Activated CD8-positive, alpha-beta T cell treated with anti-CD3 and anti-CD28 coated beads, Interleukin-2, amount 10 ng/mL, durations not matched to agents 7 days and 5 days (primary cell): Measurements from ENCODE around the gene GLYATL2. TPM values are rescaled to one million over a fixed set of nuclear protein-coding genes. Genes with fewer than 3 reads are reported as not detected.

Experiments
- ATAC-seq: fragments of 150-1000 bp; cut with Tn5 transposase; one replicate; pipeline ENCODE4 v1.10.0; 2021; ENCODE audit warnings: moderate library complexity
- CTCF ChIA-PET: fragments of 350-600 bp; sonication (Branson Sonifier 250); formaldehyde crosslinking; loops from one replicate; lab custom pipeline; 2021; ENCODE audit warnings: antibody characterized with exemption; lab: Charles Lee
- POLR2A ChIA-PET: fragments of 350-600 bp; sonication (Branson Sonifier 250); formaldehyde crosslinking; loops from one replicate; lab custom pipeline; 2021; ENCODE audit warnings: antibody characterized with exemption; lab: Charles Lee
- DNase-seq: peaks from one replicate; pipeline ENCODE4 v3.0.0-alpha.2; 2020
- H3K27ac Mint-ChIP-seq: one replicate; pipeline ENCODE4 v1.8.0; 2021; ENCODE audit warnings: mild to moderate bottlenecking, mixed read lengths
- H3K27me3 Mint-ChIP-seq: one replicate; pipeline ENCODE4 v1.8.0; 2021; ENCODE audit warnings: low read depth, mixed read lengths
- H3K36me3 Mint-ChIP-seq: one replicate; pipeline ENCODE4 v1.8.0; 2021; ENCODE audit warnings: low read depth, mixed read lengths
- H3K4me1 Mint-ChIP-seq: one replicate; pipeline ENCODE4 v1.8.0; 2021; ENCODE audit warnings: low read depth, mixed read lengths
- H3K4me3 Mint-ChIP-seq: one replicate; pipeline ENCODE4 v1.8.0; 2021; ENCODE audit warnings: mild to moderate bottlenecking, mixed read lengths
- H3K9me3 Mint-ChIP-seq: one replicate; pipeline ENCODE4 v1.8.0; 2022; ENCODE audit warnings: mixed read lengths; ENCODE audit not compliant: insufficient read depth
- total RNA-seq, 2 experiments: library from RNA; stranded (reverse); gene quantifications; one replicate each; pipeline ENCODE4 v1.2.3, GENCODE V29; 2021

GLYATL2 gene, protein sequence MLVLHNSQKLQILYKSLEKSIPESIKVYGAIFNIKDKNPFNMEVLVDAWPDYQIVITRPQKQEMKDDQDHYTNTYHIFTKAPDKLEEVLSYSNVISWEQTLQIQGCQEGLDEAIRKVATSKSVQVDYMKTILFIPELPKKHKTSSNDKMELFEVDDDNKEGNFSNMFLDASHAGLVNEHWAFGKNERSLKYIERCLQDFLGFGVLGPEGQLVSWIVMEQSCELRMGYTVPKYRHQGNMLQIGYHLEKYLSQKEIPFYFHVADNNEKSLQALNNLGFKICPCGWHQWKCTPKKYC
- not detected for total RNA-seq

DNA sequence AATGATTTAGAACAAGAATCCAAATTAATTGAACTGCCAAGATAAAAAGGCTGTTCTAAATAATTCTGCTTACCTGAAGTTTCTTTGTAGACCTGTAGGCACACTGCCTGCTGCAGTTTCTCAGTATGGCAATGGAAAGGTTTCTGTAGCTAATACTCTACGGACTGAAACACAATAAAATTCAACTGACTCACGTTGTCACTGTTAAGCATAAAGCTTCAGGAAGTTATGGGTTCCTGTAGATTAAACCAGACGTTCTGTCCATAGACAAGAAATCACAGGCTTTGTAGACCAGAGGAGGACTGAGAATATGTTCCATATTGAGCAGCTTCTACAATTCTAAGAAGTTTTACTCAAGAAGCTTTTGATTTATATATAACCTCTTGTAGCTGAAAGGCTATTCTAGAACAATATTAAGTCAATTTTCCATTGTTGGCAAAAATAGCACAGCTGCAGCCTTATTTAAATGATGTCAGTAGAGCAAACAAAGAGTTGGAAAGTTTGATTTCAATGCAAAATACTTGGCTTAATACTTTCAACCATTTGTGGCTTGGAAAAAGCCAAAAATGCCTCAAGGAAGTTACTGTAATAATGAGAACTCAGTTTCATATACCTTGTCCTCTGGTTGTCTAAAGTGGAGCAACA, at the start of gene GLYATL2:
TSS of gene GLYATL2 (minus strand) at position 344 of the 645 bp plus-strand sequence. CDS start 5,092 bp downstream, outside the sequence.
- ChIA-PET POLR2A (no interaction called here), CTCF (no interaction called here)
- Mint-ChIP-seq H3K4me1 (no peaks in the 10 kb centered on the region), H3K36me3 (no peaks in the 10 kb centered on the region), H3K27me3 (peaks cover 9% of the 10 kb centered on the region), H3K9me3 (no peaks in the 10 kb centered on the region), H3K4me3 (no peak within 1 kb of the TSS), H3K27ac (no peak within 1 kb of the TSS)
- ATAC-seq = no peak
- DNase-seq = no peak

DNA sequence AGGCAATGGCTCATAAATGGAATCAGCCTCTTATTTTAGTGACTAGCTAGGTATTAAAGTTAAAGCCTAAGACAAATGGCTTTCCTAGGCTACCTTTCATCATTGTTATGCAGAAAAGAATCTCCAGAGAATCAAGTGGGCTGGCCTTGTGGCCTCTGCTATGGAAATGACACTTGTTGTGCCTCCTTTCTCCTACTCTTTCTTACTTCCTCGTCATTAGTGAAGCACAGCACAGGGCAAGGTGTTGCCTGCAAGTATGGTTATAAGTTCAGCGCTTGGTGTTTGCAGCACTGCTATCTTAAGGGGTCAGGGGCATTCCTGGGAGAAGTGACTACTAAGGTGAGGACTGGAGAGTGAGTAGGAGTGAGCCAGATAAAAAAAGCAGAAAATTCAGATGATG, 49.4 kb upstream of the GLYATL2 start:
- no peaks in the 10 kb centered on the region for H3K36me3 Mint-ChIP-seq
- no peaks in the 10 kb centered on the region for H3K9me3 Mint-ChIP-seq
- H3K4me3 Mint-ChIP-seq = no peak overlapping the region
- H3K4me1 Mint-ChIP-seq = no peaks in the 10 kb centered on the region
- no peak overlapping the region for H3K27ac Mint-ChIP-seq
- DNase-seq (no peak), ATAC-seq (no peak)
- peaks cover 3% of the 10 kb centered on the region for H3K27me3 Mint-ChIP-seq
- CTCF ChIA-PET = no interaction called here
- POLR2A ChIA-PET = no interaction called here

DNA sequence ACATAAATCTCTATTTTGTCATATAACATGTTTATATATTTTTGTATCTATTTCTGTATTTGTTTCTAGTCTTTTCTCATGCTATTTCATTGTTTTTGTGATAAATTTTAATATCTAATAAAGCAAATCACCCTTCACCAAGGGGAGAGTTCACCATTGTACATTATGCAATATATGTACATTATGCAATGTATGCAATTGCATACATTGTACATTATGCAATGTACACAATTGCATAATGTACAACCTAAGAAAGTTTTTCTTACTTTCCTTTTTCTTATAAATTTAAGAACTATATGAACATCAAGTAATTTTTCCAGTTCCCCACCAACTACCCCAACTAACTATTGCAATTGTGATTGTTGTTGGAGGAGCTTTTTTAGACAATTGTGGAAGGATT, 44.1 kb upstream of the GLYATL2 start:
- ChIA-PET CTCF (no interaction called here), POLR2A (no interaction called here)
- no peaks in the 10 kb centered on the region for H3K9me3 Mint-ChIP-seq
- no peak overlapping the region for H3K27ac Mint-ChIP-seq
- H3K36me3 Mint-ChIP-seq = no peaks in the 10 kb centered on the region
- DNase-seq = no peak
- H3K4me1 Mint-ChIP-seq = no peaks in the 10 kb centered on the region
- no peak overlapping the region for H3K4me3 Mint-ChIP-seq
- ATAC-seq = no peak
- peaks cover 6% of the 10 kb centered on the region for H3K27me3 Mint-ChIP-seq

DNA sequence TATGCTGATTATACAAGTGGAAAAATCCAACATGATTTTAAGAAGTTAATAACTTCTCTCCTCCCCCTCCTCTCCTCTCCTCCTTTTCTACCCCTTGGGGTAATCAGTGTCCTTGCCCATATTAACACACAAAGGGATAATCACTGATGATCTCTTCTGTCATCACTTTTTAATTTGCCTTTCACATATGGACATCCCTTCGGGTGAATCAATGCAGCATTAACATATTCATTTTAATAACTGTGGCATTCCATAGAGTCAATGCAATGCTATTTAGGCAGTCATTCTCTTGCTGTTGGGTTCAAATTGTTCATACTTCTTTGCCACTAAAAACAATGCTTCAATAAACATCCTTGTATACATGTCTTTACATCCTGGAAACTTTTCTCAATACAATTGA, 42.9 kb upstream of the GLYATL2 start:
- no peak for DNase-seq
- Mint-ChIP-seq H3K4me1 (no peaks in the 10 kb centered on the region), H3K27ac (no peak overlapping the region), H3K4me3 (no peak overlapping the region), H3K36me3 (no peaks in the 10 kb centered on the region), H3K9me3 (no peaks in the 10 kb centered on the region), H3K27me3 (peaks cover 8% of the 10 kb centered on the region)
- ChIA-PET POLR2A (no interaction called here), CTCF (no interaction called here)
- ATAC-seq = no peak

DNA sequence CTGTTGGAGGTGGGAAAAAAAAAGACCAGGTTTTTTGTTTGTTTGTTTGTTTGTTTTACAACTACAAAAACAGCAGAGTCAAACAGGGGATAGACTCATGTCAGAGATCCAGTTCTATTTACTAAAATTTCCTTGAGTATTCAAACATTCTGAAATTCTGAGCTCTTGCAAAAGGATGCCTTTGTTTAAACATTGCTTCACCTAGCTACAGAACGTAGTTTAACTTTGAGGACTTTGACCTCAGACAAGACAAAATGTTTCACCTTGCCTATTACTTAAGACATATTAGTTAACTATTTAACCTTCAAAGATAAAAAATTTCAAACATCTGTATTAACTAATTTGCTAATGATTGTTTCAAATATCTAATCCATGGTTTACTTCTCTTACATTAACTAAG, 36.1 kb upstream of the GLYATL2 start:
- H3K4me3 Mint-ChIP-seq = no peak overlapping the region
- H3K27ac Mint-ChIP-seq = no peak overlapping the region
- DNase-seq (no peak), ATAC-seq (no peak)
- no peaks in the 10 kb centered on the region for H3K9me3 Mint-ChIP-seq
- no peaks in the 10 kb centered on the region for H3K36me3 Mint-ChIP-seq
- ChIA-PET POLR2A (no interaction called here), CTCF (no interaction called here)
- H3K27me3 Mint-ChIP-seq = peaks cover 2% of the 10 kb centered on the region
- no peaks in the 10 kb centered on the region for H3K4me1 Mint-ChIP-seq

DNA sequence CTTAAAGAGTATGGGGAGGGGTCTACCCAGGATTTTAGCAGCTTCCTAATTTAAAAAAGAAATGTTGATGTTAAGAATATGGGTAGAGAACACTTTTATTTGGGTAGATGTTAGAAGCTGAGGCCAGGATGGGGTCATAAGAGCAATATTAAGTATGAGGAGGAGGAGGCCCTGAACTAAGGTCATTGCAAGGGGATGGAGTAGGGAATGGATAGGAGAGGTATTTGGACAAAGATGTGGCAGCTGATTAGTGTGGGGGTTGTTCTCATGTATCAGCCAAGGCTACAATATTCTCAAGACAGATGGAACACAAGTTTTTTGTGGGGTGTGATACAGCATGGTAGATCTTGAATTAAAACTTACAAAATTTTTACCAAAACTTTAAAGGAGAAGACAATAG, 35.7 kb upstream of the GLYATL2 start:
- no peak overlapping the region for H3K27ac Mint-ChIP-seq
- no peak for DNase-seq
- no peak overlapping the region for H3K4me3 Mint-ChIP-seq
- no peak for ATAC-seq
- H3K9me3 Mint-ChIP-seq = no peaks in the 10 kb centered on the region
- CTCF ChIA-PET = no interaction called here
- H3K4me1 Mint-ChIP-seq = no peaks in the 10 kb centered on the region
- H3K36me3 Mint-ChIP-seq = no peaks in the 10 kb centered on the region
- POLR2A ChIA-PET = no interaction called here
- peaks cover 2% of the 10 kb centered on the region for H3K27me3 Mint-ChIP-seq

DNA sequence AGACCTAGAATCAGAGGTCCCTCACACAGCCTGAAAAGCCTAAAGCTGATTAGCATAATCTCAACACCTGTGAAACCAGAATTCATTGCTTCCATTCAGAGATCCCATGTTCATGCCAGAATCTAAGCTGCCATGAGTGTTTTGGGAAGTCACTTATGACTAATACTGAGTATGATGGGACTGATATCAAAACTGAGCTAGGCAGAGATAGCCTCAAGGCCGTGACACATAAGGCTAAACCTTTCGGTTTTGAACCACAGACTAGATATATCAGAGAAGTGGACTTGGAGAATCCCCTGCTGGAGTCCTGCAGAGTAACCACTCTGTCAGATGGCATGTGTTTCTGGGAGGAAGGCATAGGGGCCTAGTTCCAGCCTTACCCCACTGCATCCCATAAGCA, 23.1 kb upstream of the GLYATL2 start:
- Mint-ChIP-seq H3K9me3 (no peaks in the 10 kb centered on the region), H3K4me3 (no peak overlapping the region), H3K27me3 (no peaks in the 10 kb centered on the region), H3K4me1 (no peaks in the 10 kb centered on the region), H3K27ac (no peak overlapping the region), H3K36me3 (no peaks in the 10 kb centered on the region)
- DNase-seq (no peak), ATAC-seq (no peak)
- ChIA-PET POLR2A (no interaction called here), CTCF (no interaction called here)

DNA sequence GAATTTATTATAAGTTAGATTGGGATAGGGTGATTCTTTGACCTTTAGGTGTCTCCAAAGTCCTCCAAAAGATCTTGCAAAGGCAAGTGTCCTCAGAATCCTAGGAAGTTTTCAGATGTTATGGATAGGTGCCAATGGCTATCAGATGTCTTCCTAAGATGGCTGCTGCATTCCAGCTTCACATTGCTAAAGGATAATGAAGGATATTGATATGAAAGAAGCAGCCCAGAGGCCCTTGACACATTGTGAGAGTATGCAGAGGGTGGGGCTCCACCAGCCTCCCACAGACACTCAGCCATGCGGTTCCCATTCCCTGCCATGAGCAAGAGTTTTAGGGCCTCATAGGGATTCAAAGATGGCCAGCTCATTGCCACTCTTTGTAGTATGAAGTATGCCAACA, 22.3 kb upstream of the GLYATL2 start:
- H3K27ac Mint-ChIP-seq = no peak overlapping the region
- H3K9me3 Mint-ChIP-seq = peaks cover 6% of the 10 kb centered on the region
- POLR2A ChIA-PET = no interaction called here
- no peak for ATAC-seq
- no peak overlapping the region for H3K4me3 Mint-ChIP-seq
- no peak for DNase-seq
- no peaks in the 10 kb centered on the region for H3K36me3 Mint-ChIP-seq
- CTCF ChIA-PET = no interaction called here
- no peaks in the 10 kb centered on the region for H3K27me3 Mint-ChIP-seq
- no peaks in the 10 kb centered on the region for H3K4me1 Mint-ChIP-seq

DNA sequence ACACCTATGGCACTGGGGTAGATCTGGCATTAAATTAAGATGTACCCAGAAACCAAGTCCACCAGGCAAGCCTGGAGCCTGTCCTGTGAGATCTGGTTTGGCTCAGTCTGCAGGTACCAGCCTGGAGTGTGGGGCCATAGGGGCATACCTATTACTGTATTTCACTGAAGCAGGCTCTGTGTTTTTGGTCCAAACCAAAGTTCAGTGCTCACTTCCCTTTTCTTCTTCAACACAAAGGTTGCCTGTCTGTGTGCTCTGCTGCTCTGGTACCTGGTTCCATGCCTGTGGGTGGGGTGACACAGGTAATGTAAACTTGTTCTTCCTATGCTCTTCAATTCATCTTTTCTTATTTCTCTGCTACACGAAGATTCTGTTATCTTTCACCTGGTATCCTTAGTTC, 19.8 kb upstream of the GLYATL2 start:
- Mint-ChIP-seq H3K4me1 (no peaks in the 10 kb centered on the region), H3K36me3 (no peaks in the 10 kb centered on the region), H3K4me3 (no peak overlapping the region), H3K27ac (no peak overlapping the region), H3K27me3 (peaks cover 4% of the 10 kb centered on the region), H3K9me3 (peaks cover 6% of the 10 kb centered on the region)
- POLR2A ChIA-PET = no interaction called here
- DNase-seq = no peak
- no peak for ATAC-seq
- CTCF ChIA-PET = no interaction called here

DNA sequence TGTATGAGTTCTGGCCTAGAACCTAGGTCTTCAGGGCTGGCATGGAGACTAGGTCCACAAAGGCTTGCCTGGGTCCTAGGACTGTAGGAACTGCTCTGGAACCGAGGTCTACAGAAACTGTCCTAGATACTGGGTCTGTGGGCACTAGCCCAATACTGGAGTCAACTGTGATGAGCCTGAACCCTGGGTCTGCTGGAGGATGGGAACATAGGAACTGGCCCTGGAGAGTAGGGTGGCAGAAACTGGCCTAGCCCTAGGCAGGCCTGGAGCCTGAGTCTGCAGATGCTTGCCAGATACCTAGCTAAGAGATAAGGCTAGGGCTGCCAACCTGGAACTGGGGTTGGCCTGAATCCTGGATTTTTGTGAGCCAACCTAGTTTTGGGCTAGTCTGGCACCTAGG, 19.2 kb upstream of the GLYATL2 start:
- no peaks in the 10 kb centered on the region for H3K36me3 Mint-ChIP-seq
- CTCF ChIA-PET = no interaction called here
- DNase-seq (no peak), ATAC-seq (no peak)
- POLR2A ChIA-PET = no interaction called here
- H3K27ac Mint-ChIP-seq = no peak overlapping the region
- no peak overlapping the region for H3K4me3 Mint-ChIP-seq
- no peaks in the 10 kb centered on the region for H3K4me1 Mint-ChIP-seq
- peaks cover 6% of the 10 kb centered on the region for H3K9me3 Mint-ChIP-seq
- peaks cover 6% of the 10 kb centered on the region for H3K27me3 Mint-ChIP-seq

DNA sequence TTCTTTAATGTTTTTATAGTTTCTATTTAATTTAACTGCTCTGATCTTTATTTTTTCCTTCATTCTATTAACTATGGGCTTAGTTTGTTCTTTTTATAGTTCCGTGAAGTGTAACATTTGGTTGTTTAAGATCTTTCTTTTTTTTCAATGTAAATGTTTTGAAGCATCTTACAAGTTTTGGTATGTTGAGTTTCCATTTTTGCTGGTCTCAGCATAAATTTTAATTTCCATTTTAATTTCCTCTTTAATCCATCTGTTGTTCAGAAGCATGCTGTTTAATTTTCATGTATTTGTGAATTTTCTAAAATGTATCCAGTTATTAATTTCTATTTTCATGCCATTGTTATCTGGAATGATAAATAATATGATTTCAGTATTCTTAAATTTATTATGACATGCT, 17.0 kb upstream of the GLYATL2 start:
- Mint-ChIP-seq H3K27me3 (peaks cover 11% of the 10 kb centered on the region), H3K36me3 (no peaks in the 10 kb centered on the region), H3K27ac (no peak overlapping the region), H3K9me3 (peaks cover 6% of the 10 kb centered on the region), H3K4me1 (no peaks in the 10 kb centered on the region), H3K4me3 (no peak overlapping the region)
- ChIA-PET POLR2A (no interaction called here), CTCF (no interaction called here)
- ATAC-seq = no peak
- DNase-seq = no peak

DNA sequence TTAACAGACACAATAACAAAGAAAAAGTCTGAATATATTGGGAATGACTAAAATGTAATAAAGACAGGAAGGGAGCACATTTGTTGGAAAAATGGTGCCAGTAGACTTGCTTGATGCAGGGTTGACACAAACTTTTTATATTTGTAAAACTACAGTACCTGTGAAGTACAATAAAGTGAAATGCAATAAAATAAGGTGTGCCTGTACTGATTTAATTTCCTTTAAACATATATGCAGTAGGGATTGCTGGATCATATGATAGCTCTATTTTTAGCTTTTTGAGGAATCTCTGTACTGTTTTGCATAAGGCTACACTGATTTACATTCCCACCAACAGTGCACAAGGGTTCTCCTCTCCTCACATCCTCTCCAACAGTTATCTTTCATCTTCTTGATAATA, 12.3 kb upstream of the GLYATL2 start:
- ChIA-PET POLR2A (no interaction called here), CTCF (no interaction called here)
- DNase-seq = no peak
- no peak for ATAC-seq
- Mint-ChIP-seq H3K4me1 (no peaks in the 10 kb centered on the region), H3K36me3 (no peaks in the 10 kb centered on the region), H3K27ac (no peak overlapping the region), H3K4me3 (no peak overlapping the region), H3K9me3 (peaks cover under 1% of the 10 kb centered on the region), H3K27me3 (peaks cover 19% of the 10 kb centered on the region)
